ENCODE results near the gene PSMB3. TPM values are rescaled to one million over a fixed set of nuclear protein-coding genes. Genes with fewer than 3 reads are reported as not detected.
A peak's percentile ranks its signal among the peaks of the same experiment; 100 is the strongest.

PSMB3 gene
- total and polyA plus RNA-seq, 9 of the 15 experiments (the other 6 are each of a cell fraction or from before 2014, with no cell fraction given) = 460 to 2,775 (median 574) TPM

DNA sequence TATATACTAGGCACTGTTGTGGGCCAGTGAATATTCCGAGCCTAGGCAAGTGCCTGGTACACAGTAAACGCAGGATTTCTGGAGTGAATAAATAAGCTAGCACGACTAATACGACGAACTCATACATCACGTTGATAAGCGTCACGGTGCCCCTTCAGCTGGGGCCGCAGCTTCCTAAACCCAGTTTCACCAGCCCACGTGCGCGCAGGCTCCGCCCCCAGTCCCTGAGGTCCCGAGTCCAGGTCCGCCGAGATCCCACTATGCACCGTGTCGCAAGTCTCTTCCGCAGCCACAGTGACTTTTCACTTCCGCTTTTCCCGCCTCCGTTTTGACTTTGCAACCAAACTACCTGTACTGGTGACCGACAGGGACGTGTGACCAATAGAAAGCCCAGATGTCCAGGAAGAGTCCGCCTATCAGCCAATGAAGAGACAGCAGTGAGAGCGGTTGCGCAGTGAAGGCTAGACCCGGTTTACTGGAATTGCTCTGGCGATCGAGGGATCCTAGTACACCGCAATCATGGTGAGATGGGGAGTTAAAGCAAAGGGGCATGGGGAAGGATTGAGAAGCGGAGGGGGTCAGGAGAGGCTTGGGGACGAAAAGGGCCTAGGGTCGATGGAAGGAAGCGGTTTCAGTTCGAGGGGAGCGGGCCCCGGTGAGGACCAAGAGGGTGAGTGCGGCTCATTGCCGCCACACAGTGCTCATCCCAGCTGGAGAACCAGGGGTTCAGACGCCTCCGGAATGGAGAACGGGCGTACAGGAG, at the start of gene PSMB3 (continued):
- TF ChIP-seq ZNF449 (CRISPR knock-in tag; IDR thresholded peaks at IDR 0.05) (no peak), BRD9 (IDR thresholded peaks at IDR 0.05; ENCODE audit: low read depth, partially characterized antibody) (no peak), ZNF445 (CRISPR knock-in tag; IDR thresholded peaks at IDR 0.05; ENCODE audit: low read depth) (no peak), FOXP4 (CRISPR knock-in tag; IDR thresholded peaks at IDR 0.05; ENCODE audit: borderline replicate concordance) (no peak), ZNF398 (CRISPR knock-in tag; IDR thresholded peaks at IDR 0.05) (no peak), ATF1 (CRISPR knock-in tag; IDR thresholded peaks at IDR 0.05) (no peak), ATF1 (tag; IDR thresholded peaks at IDR 0.05) (peak; percentile 85), POU5F1 (IDR thresholded peaks at IDR 0.05; ENCODE audit: borderline replicate concordance, low read depth, low read length, partially characterized antibody) (no peak), ZNF551 (CRISPR knock-in tag; IDR thresholded peaks at IDR 0.05) (no peak), RB1 (IDR thresholded peaks at IDR 0.05; ENCODE audit: low read depth) (peak; percentile 58; the same call in 1 of the 2 replicates), RAD21 (CRISPR knock-in tag; conservative IDR thresholded peaks at IDR 0.05 in 1 of 2, IDR thresholded peaks at IDR 0.05 in 1 of 2) (no peak), THRA (IDR thresholded peaks at IDR 0.05) (no peak), FOXA1 (IDR thresholded peaks at IDR 0.05; ENCODE audit: borderline replicate concordance) (no peak), ARNT (IDR thresholded peaks at IDR 0.05) (no peak), YBX1 (IDR thresholded peaks at IDR 0.05) (no peak)
- TF ChIP-seq, protein P1, sequence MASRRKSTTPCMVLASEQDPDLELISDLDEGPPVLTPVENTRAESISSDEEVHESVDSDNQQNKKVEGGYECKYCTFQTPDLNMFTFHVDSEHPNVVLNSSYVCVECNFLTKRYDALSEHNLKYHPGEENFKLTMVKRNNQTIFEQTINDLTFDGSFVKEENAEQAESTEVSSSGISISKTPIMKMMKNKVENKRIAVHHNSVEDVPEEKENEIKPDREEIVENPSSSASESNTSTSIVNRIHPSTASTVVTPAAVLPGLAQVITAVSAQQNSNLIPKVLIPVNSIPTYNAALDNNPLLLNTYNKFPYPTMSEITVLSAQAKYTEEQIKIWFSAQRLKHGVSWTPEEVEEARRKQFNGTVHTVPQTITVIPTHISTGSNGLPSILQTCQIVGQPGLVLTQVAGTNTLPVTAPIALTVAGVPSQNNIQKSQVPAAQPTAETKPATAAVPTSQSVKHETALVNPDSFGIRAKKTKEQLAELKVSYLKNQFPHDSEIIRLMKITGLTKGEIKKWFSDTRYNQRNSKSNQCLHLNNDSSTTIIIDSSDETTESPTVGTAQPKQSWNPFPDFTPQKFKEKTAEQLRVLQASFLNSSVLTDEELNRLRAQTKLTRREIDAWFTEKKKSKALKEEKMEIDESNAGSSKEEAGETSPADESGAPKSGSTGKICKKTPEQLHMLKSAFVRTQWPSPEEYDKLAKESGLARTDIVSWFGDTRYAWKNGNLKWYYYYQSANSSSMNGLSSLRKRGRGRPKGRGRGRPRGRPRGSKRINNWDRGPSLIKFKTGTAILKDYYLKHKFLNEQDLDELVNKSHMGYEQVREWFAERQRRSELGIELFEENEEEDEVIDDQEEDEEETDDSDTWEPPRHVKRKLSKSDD (conservative IDR thresholded peaks at IDR 0.05; ENCODE audit: low read length) = no peak

Measured in K562 (cell line).